ENCODE data around the gene CHST11.

The CHST11 gene

GRCh38 chr12:104506676-104507401 is 50.1 kb downstream of the CHST11 start:
- no peak overlapping the region for H3K4me3 ChIP-seq (ENCODE audit: control insufficient read depth, low read depth, low read length)
- no peak for TF ChIP-seq CTCF (IDR thresholded peaks at IDR 0.05; ENCODE audit: control insufficient read depth, insufficient read depth, low read depth, low read length, missing control alignments)
- DNase-seq (ENCODE audit: low read depth), result no peak

GRCh38 chr12:104507672-104508071 is 50.9 kb downstream of the CHST11 start:
- H3K4me3 ChIP-seq (ENCODE audit: control insufficient read depth, low read depth, low read length), result no peak overlapping the region
- no peak for DNase-seq (ENCODE audit: low read depth)
- no peak for TF ChIP-seq CTCF (IDR thresholded peaks at IDR 0.05; ENCODE audit: control insufficient read depth, insufficient read depth, low read depth, low read length, missing control alignments)

GRCh38 chr12:104508752-104509446 is 52.2 kb downstream of the CHST11 start:
- no peak for DNase-seq (ENCODE audit: low read depth)
- no peak for TF ChIP-seq CTCF (IDR thresholded peaks at IDR 0.05; ENCODE audit: control insufficient read depth, insufficient read depth, low read depth, low read length, missing control alignments)
- H3K4me3 ChIP-seq (ENCODE audit: control insufficient read depth, low read depth, low read length), result no peak overlapping the region

- DNase-seq (ENCODE audit: low read depth), result no peak
Measured at GRCh38 chr12:104510145-104510872, 53.6 kb downstream of the CHST11 start.

GRCh38 chr12:104510873-104511440 is 54.2 kb downstream of the CHST11 start:
- no peak for TF ChIP-seq CTCF (IDR thresholded peaks at IDR 0.05; ENCODE audit: control insufficient read depth, insufficient read depth, low read depth, low read length, missing control alignments)
- no peak overlapping the region for H3K4me3 ChIP-seq (ENCODE audit: control insufficient read depth, low read depth, low read length)
- DNase-seq (ENCODE audit: low read depth), result no peak

More at GRCh38 chr12:104510145-104510872, 53.6 kb downstream of the CHST11 start:
- no peak overlapping the region for H3K4me3 ChIP-seq (ENCODE audit: control insufficient read depth, low read depth, low read length)
- TF ChIP-seq CTCF (IDR thresholded peaks at IDR 0.05; ENCODE audit: control insufficient read depth, insufficient read depth, low read depth, low read length, missing control alignments), result no peak

GRCh38 chr12:104513681-104514080 is 56.9 kb downstream of the CHST11 start:
- no peak overlapping the region for H3K4me3 ChIP-seq (ENCODE audit: control insufficient read depth, low read depth, low read length)
- no peak for TF ChIP-seq CTCF (IDR thresholded peaks at IDR 0.05; ENCODE audit: control insufficient read depth, insufficient read depth, low read depth, low read length, missing control alignments)
- no peak for DNase-seq (ENCODE audit: low read depth)
